Endothelial cell of hepatic sinusoid (primary cell): ENCODE measurements around the gene MNAT1.

Experiments
- in situ Hi-C: cut with HindIII; loops from 2 replicates; pipeline ENCODE4 v1.10.0; 2017; ENCODE audit warnings: low sequenced_read_pairs

The MNAT1 gene

GRCh38 chr14:60956632-60957031 is 222.1 kb downstream of the MNAT1 start:
- in situ Hi-C loops = no loop called here

GRCh38 chr14:60958146-60958545 is 223.6 kb downstream of the MNAT1 start:
- in situ Hi-C loops = no loop called here

- in situ Hi-C loops = no loop called here
These were observed 229.2 kb downstream of the MNAT1 start for GRCh38 chr14:60963761-60964160.

GRCh38 chr14:60964904-60965303 is 230.3 kb downstream of the MNAT1 start:
- in situ Hi-C loops = no loop called here

GRCh38 chr14:60965402-60965801 is 230.8 kb downstream of the MNAT1 start:
- in situ Hi-C loops = no loop called here

- in situ Hi-C loops = no loop called here
These were observed 233.5 kb downstream of the MNAT1 start for GRCh38 chr14:60968099-60968498.

- in situ Hi-C loops = no loop called here
These were observed 234.1 kb downstream of the MNAT1 start for GRCh38 chr14:60968671-60969070.

GRCh38 chr14:60970146-60970545 is 235.6 kb downstream of the MNAT1 start:
- in situ Hi-C loops = no loop called here

GRCh38 chr14:60971271-60971670 is 236.7 kb downstream of the MNAT1 start:
- in situ Hi-C loops = no loop called here

GRCh38 chr14:60972295-60972694 is 237.7 kb downstream of the MNAT1 start:
- in situ Hi-C loops = no loop called here

GRCh38 chr14:60973070-60973469 is 238.5 kb downstream of the MNAT1 start:
- in situ Hi-C loops = no loop called here

GRCh38 chr14:60974090-60974651 is 239.6 kb downstream of the MNAT1 start:
- in situ Hi-C loops = no loop called here

- in situ Hi-C loops = loop anchor here (5.0 kb wide), 1 partner anchor 33 kb away; no protein-coding TSS in a partner anchor
These were observed 241.0 kb downstream of the MNAT1 start for GRCh38 chr14:60975551-60975950.

GRCh38 chr14:60977847-60978246 is 243.3 kb downstream of the MNAT1 start:
- in situ Hi-C loops = loop anchor here (5.0 kb wide), 1 partner anchor 36 kb away; no protein-coding TSS in a partner anchor

- in situ Hi-C loops = loop anchor here (10.0 kb wide), 1 partner anchor 64 kb away; no protein-coding TSS in a partner anchor
These were observed 246.5 kb downstream of the MNAT1 start, which contains the start of the genes SLC38A6 and TRMT5 for GRCh38 chr14:60980811-60981632. SLC38A6 (plus strand) TSS chr14:60981245; CDS start chr14:60981278, 33 bp downstream. TRMT5 (minus strand) TSS chr14:60981079; CDS start chr14:60980973, 106 bp downstream.

- in situ Hi-C loops = loop anchor here (10.0 kb wide), 1 partner anchor 63 kb away; no protein-coding TSS in a partner anchor
These were observed 247.3 kb downstream of the MNAT1 start for GRCh38 chr14:60981633-60982455.

- in situ Hi-C loops = loop anchor here (10.0 kb wide), 1 partner anchor 61 kb away; no protein-coding TSS in a partner anchor
These were observed 249.6 kb downstream of the MNAT1 start for GRCh38 chr14:60984196-60984595.

- in situ Hi-C loops = loop anchor here (10.0 kb wide), 1 partner anchor 58 kb away; no protein-coding TSS in a partner anchor
These were observed 251.9 kb downstream of the MNAT1 start for GRCh38 chr14:60986500-60986899.

- in situ Hi-C loops = loop anchor here (10.0 kb wide), 1 partner anchor 55 kb away; no protein-coding TSS in a partner anchor
These were observed 255.0 kb downstream of the MNAT1 start for GRCh38 chr14:60989599-60989998.

GRCh38 chr14:60998617-60999016 is 264.1 kb downstream of the MNAT1 start:
- in situ Hi-C loops = no loop called here

GRCh38 chr14:60999536-60999935 is 265.0 kb downstream of the MNAT1 start:
- in situ Hi-C loops = no loop called here
